C1 segment of cervical spinal cord (tissue), 14 donors: Measurements from ENCODE around the gene MIEF2.
"Not testable (repeated sequence)": the region's sequence is repeated elsewhere in the genome, so short reads cannot be mapped to it uniquely, and the experiment has no call there.

ENCODE experiments used
- DNase-seq, 14 donors: peaks; one replicate each; lab custom pipeline; 2025; lab: John Stamatoyannopoulos, UW

Gene MIEF2

GRCh38 chr17:18291718-18292540 lies 31.5 kb downstream of the MIEF2 start:
- DNase-seq, result no peak

- DNase-seq, result not testable (repeated sequence)
Measured at GRCh38 chr17:18298061-18298460, 37.6 kb downstream of the MIEF2 start.

DNA sequence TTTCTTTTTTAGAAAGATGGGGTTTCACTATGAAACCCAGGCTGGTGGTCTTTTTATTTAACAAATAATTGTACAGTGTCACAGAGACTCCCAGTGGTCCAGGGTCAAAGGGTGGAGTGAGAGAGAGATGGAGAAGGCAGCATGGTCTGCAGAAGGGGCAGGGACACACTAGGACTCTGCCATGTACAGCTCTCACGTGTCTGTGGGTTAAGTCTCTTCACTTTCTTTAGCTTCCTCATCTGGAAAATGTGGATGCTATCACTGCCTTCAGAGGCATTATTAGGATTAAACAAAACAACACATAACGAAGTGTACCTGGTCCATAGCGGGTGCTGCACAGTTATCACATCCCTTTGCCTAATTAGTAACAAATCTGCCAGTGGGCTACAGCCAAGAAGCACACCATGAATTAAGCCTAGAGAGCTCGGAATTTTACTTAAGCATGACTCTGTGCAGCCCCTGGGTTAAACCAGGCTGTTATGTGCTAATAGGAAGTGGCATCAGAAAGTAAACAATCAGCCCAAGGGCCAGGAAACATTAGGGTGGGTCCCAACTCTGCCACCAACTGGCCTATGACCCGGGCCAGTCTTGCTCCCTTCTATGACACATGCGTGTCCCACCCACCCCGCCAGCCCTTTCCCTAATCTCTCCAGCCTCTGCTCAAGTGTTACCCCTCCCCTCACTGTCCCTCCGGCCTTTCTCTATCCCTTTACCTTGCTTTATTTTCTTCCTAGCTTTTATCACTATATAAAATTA lies 40.4 kb downstream of the MIEF2 start:
- DNase-seq, result no peak

GRCh38 chr17:18303206-18303605 lies 42.7 kb downstream of the MIEF2 start:
- DNase-seq, result not testable (repeated sequence)

- DNase-seq, result no peak
Measured at GRCh38 chr17:18309202-18309601, 48.7 kb downstream of the MIEF2 start.

DNA sequence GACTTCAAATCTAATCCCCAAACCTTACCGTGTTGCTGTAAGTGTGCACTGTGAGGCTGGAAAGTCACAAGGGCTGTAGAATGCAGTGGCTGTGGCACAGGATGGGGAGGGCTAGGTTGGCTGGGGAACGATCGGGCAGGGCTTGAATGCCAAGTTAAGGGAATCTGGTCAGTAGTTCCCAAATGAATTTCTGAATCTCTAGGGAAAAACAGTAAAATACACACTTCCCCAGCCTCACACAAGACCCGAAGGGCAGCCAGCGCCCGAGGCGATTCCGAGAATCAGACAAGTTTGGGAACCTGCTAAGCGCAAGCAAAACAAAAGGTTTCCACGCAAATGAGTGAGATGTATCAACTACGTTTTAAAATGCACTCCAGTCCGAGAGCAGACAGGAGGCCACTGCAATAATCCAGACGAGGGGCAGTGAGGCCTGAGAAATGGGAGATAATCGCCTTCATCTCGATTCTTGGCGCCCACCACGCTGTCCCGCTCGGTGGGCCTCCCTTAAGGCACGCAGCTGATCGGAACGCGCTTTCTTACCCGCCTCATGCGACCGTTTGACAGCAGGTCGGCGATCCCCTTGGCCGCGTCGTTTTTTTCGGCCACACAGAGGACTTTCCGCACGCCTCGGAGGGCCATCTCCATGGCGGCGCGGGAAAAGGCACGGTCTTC lies 53.7 kb downstream of the MIEF2 start:
- peak in 1 of 14 donors; percentile 36 for DNase-seq

- DNase-seq, result peak; percentile 85 to 100 (median 95)
Measured at GRCh38 chr17:18314731-18315561, 54.5 kb downstream of the MIEF2 start, which contains the start of the genes SMCR8 and TOP3A. SMCR8 (plus strand) TSS chr17:18315293; CDS start chr17:18315790, 497 bp downstream. TOP3A (minus strand) TSS chr17:18314994; CDS start chr17:18314778, 216 bp downstream.

DNA sequence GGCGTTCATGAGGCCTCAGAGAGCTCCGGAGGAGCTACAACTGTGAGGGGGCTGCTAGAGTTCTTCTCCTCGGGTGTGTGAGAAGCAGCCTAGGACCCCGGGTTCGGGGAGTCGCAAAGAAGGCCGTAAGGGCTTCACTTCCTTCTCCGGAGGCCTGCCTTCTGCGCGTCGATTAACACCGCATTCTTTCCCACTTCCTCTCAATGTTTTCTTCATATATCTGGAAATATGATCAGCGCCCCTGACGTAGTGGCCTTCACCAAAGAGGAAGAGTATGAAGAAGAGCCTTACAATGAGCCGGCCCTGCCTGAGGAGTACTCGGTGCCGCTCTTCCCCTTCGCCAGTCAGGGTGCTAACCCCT lies 55.1 kb downstream of the MIEF2 start:
- no peak for DNase-seq

- no peak for DNase-seq
Measured at GRCh38 chr17:18315961-18316360, 55.5 kb downstream of the MIEF2 start.
